Panc1 (cell line): ENCODE results near the gene NACA2. TPM values are rescaled to one million over a fixed set of nuclear protein-coding genes. Genes with fewer than 3 reads are reported as not detected.

ENCODE experiments used
- ATAC-seq: fragments of 200-7000 bp; cut with Tn5 transposase; 2 replicates; pipeline ENCODE4 v1.9.1; 2020; ENCODE audit warnings: mild to moderate bottlenecking, moderate library complexity
- BruUV-seq: library from RNA; stranded (reverse); fragments of 400-500 nt; replicated peaks from 2 replicates; lab custom pipeline; 2021; lab: Mats Ljungman, UMichigan
- CTCF ChIA-PET: fragments of 300-600 bp; sonication (Branson Sonifier 250); formaldehyde crosslinking; loops from one replicate; lab custom pipeline; 2022; ENCODE audit warnings: antibody characterized with exemption; lab: Charles Lee
- POLR2A ChIA-PET: fragments of 300-600 bp; sonication (Branson Sonifier 250); formaldehyde crosslinking; loops from one replicate; lab custom pipeline; 2022; ENCODE audit warnings: antibody characterized with exemption; lab: Charles Lee
- DNase-seq: peaks from one replicate; pipeline ENCODE4 v3.0.0-alpha.2; 2010; ENCODE audit warnings: low read depth, low spot score
- H3K27ac ChIP-seq: 2 replicates; pipeline ENCODE4 v1.5.1; 2011; ENCODE audit warnings: mild to moderate bottlenecking, low read length, inconsistent platforms
- H3K27me3 ChIP-seq: fragments of 200-500 bp; sonication (Bioruptor generic); 2 replicates; pipeline ENCODE4 v1.6.0; 2014; ENCODE audit warnings: low read length, inconsistent platforms; ENCODE audit not compliant: control insufficient read depth, insufficient read depth
- H3K36me3 ChIP-seq: fragments of 200-500 bp; sonication (Bioruptor generic); 2 replicates; pipeline ENCODE4 v1.5.1; 2014; ENCODE audit warnings: inconsistent platforms, mild to moderate bottlenecking, low read length, moderate library complexity; ENCODE audit not compliant: control insufficient read depth, insufficient read depth
- H3K4me1 ChIP-seq: 2 replicates; pipeline ENCODE4 v1.5.1; 2011; ENCODE audit warnings: inconsistent platforms, mild to moderate bottlenecking, low read length, moderate library complexity; ENCODE audit not compliant: control insufficient read depth, insufficient read depth
- H3K4me3 ChIP-seq, 2 experiments: 2 replicates each; pipeline ENCODE4 v1.5.1; 2011 to 2012; ENCODE audit warnings: low read depth in 2 of 2, low read length in 2 of 2, mild to moderate bottlenecking in 2 of 2, inconsistent platforms in 1 of 2, moderate library complexity in 1 of 2
- H3K9me3 ChIP-seq: fragments of 200-500 bp; sonication (Bioruptor generic); 2 replicates; pipeline ENCODE4 v1.5.1; 2014; ENCODE audit warnings: low read depth, mild to moderate bottlenecking, inconsistent platforms, low read length, moderate library complexity; ENCODE audit not compliant: control insufficient read depth, insufficient read depth
- POLR2AphosphoS5 ChIP-seq: IDR thresholded peaks from 2 replicates; pipeline ENCODE4 v1.6.1; 2012; ENCODE audit warnings: mild to moderate bottlenecking, low read depth, low read length, moderate library complexity
- SIN3A ChIP-seq: IDR thresholded peaks from 2 replicates; pipeline ENCODE4 v1.6.1; 2012; ENCODE audit warnings: low read depth, mild to moderate bottlenecking, low read length, moderate library complexity, borderline replicate concordance; ENCODE audit not compliant: insufficient read depth
- TCF7L2 ChIP-seq: IDR thresholded peaks from 2 replicates; pipeline ENCODE4 v1.6.1; 2011; ENCODE audit warnings: mild to moderate bottlenecking, low read depth, low read length, inconsistent platforms
- in situ Hi-C: cut with HindIII; loops from 2 replicates; pipeline ENCODE4 v1.10.0; 2016; ENCODE audit warnings: low sequenced_read_pairs, low pct_unique_long_range_greater_than_20kb
- intact Hi-C: fragments of 100-400 bp; cut with micrococcal nuclease; formaldehyde crosslinking; loops from one replicate; pipeline ENCODE4 v1.10.0; 2022; ENCODE audit not compliant: unreplicated experiment
- total RNA-seq: library from RNA; stranded (reverse); gene quantifications from one replicate; pipeline ENCODE4 v1.2.1, GENCODE V29; 2021; ENCODE audit not compliant: unreplicated experiment
- TF ChIP-seq, protein P1 (sequence below): fragments of 450-650 bp; IDR thresholded peaks from 2 replicates; pipeline ENCODE4 v1.5.1; 2017; ENCODE audit warnings: mild to moderate bottlenecking
- TF ChIP-seq, protein P2 (sequence below), 2 experiments: IDR thresholded peaks; 2 replicates each; pipeline ENCODE4 v1.6.1; 2011 to 2012; ENCODE audit warnings: low read depth in 2 of 2, control low read depth in 1 of 2, low read length in 1 of 2, mild to moderate bottlenecking in 1 of 2, moderate library complexity in 1 of 2; ENCODE audit not compliant: insufficient read depth in 1 of 2

NACA2 gene
- total RNA-seq, 1 experiment from 2014 or later = not detected

DNA sequence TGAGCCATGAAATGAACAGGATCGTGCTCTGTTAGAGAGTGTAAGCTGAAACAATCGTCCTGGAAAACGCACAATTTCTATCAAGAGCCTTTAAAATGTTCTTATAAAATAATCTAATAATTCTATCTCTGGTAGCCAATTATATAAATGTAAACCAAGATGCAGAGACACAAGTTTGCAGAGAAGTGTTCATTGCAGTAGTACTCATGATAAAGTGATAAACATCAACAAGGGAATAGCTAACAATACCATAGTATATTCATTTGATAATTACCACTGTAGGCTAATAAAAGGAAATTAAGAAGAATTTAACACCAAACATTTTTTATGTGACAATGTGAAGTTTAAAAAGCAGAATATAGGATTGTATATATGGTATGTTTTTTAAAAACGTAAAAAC lies 12.4 kb downstream of the NACA2 start:
- no peak overlapping the region for H3K4me3 ChIP-seq
- H3K27ac ChIP-seq = no peak overlapping the region
- ChIA-PET POLR2A (interaction anchor here (0.5 kb wide), 1 partner anchor 1029 kb away, joined by 9 read pairs; no protein-coding TSS in a partner anchor), CTCF (interaction anchor here (0.9 kb wide), 1 partner anchor 167 kb away, joined by 3 read pairs; no protein-coding TSS in a partner anchor)
- H3K9me3 ChIP-seq = no peaks in the 10 kb centered on the region
- no peaks in the 10 kb centered on the region for H3K27me3 ChIP-seq
- DNase-seq = no peak
- TF ChIP-seq SIN3A (no peak), TCF7L2 (no peak), POLR2AphosphoS5 (no peak)
- TF ChIP-seq, protein P1, sequence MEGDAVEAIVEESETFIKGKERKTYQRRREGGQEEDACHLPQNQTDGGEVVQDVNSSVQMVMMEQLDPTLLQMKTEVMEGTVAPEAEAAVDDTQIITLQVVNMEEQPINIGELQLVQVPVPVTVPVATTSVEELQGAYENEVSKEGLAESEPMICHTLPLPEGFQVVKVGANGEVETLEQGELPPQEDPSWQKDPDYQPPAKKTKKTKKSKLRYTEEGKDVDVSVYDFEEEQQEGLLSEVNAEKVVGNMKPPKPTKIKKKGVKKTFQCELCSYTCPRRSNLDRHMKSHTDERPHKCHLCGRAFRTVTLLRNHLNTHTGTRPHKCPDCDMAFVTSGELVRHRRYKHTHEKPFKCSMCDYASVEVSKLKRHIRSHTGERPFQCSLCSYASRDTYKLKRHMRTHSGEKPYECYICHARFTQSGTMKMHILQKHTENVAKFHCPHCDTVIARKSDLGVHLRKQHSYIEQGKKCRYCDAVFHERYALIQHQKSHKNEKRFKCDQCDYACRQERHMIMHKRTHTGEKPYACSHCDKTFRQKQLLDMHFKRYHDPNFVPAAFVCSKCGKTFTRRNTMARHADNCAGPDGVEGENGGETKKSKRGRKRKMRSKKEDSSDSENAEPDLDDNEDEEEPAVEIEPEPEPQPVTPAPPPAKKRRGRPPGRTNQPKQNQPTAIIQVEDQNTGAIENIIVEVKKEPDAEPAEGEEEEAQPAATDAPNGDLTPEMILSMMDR = no peak
- TF ChIP-seq, protein P2, sequence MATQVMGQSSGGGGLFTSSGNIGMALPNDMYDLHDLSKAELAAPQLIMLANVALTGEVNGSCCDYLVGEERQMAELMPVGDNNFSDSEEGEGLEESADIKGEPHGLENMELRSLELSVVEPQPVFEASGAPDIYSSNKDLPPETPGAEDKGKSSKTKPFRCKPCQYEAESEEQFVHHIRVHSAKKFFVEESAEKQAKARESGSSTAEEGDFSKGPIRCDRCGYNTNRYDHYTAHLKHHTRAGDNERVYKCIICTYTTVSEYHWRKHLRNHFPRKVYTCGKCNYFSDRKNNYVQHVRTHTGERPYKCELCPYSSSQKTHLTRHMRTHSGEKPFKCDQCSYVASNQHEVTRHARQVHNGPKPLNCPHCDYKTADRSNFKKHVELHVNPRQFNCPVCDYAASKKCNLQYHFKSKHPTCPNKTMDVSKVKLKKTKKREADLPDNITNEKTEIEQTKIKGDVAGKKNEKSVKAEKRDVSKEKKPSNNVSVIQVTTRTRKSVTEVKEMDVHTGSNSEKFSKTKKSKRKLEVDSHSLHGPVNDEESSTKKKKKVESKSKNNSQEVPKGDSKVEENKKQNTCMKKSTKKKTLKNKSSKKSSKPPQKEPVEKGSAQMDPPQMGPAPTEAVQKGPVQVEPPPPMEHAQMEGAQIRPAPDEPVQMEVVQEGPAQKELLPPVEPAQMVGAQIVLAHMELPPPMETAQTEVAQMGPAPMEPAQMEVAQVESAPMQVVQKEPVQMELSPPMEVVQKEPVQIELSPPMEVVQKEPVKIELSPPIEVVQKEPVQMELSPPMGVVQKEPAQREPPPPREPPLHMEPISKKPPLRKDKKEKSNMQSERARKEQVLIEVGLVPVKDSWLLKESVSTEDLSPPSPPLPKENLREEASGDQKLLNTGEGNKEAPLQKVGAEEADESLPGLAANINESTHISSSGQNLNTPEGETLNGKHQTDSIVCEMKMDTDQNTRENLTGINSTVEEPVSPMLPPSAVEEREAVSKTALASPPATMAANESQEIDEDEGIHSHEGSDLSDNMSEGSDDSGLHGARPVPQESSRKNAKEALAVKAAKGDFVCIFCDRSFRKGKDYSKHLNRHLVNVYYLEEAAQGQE (IDR thresholded peaks at IDR 0.05; ENCODE audit: insufficient read depth in 1 of 2, low read depth in 2 of 2, low read length in 1 of 2) = no peak
- no TSS peak for BruUV-seq
- intact Hi-C loops = no loop called here
- in situ Hi-C loops = no loop called here
- no peak for ATAC-seq
- H3K4me1 ChIP-seq = peaks cover 4% of the 10 kb centered on the region; the same call in 1 of the 2 replicates
- no peaks in the 10 kb centered on the region for H3K36me3 ChIP-seq

DNA sequence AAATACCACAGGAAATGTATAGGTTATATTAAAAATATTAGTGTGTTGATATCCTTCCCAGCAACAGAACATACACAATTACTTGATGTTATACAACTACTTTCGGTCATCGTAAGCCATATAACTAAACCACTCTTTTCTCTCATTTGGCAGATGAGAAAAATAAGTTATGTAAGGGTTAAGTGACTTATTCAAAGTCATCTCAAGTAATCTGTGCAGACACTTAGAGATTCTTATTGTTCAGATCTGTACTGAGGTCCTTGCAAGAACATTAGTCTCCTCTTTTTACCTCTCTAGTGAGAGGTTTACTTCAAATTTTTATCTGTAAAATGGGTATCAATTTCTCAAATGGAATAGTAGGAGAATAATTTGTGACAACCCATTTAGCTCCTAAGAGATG lies 15.0 kb downstream of the NACA2 start:
- no peaks in the 10 kb centered on the region for H3K36me3 ChIP-seq
- in situ Hi-C loops (no loop called here), intact Hi-C loops (loop anchor here (2.0 kb wide), 1 partner anchor 159 kb away; no protein-coding TSS in a partner anchor)
- ChIA-PET CTCF (interaction anchor here (0.6 kb wide), 1 partner anchor 863 kb away, joined by 3 read pairs; no protein-coding TSS in a partner anchor), POLR2A (no interaction called here)
- no TSS peak for BruUV-seq
- no peaks in the 10 kb centered on the region for H3K27me3 ChIP-seq
- no peak overlapping the region for H3K4me3 ChIP-seq
- H3K27ac ChIP-seq = no peak overlapping the region
- DNase-seq = no peak
- no peak for ATAC-seq
- 0 out of 2 replicates have a peak, but pooled peaks cover 2% of the 10 kb centered on the region for H3K9me3 ChIP-seq
- peaks cover 4% of the 10 kb centered on the region; the same call in 1 of the 2 replicates for H3K4me1 ChIP-seq
- TF ChIP-seq POLR2AphosphoS5 = no peak
- TF ChIP-seq, protein P2 (IDR thresholded peaks at IDR 0.05; ENCODE audit: insufficient read depth in 1 of 2, low read depth in 2 of 2, low read length in 1 of 2) = no peak
- no peak for TF ChIP-seq SIN3A
- no peak for TF ChIP-seq TCF7L2
- TF ChIP-seq, protein P1 = no peak
